Heart left ventricle (tissue), 16 donors: Measurements from ENCODE around the gene SND1. TPM values are rescaled to one million over a fixed set of nuclear protein-coding genes. Genes with fewer than 3 reads are reported as not detected.

ENCODE experiments used
- ATAC-seq, 4 donors: fragments of 200-7000 bp; cut with Tn5 transposase; one replicate each; pipeline ENCODE4 v1.9.1; 2020 to 2022; ENCODE audit warnings: moderate library complexity in 4 of 4, mild to moderate bottlenecking in 3 of 4, moderate number of reproducible peaks in 1 of 4
- DNase-seq, 5 donors: peaks; one replicate each; pipeline ENCODE4 v3.0.0-alpha.2; 2020
- H3K27ac ChIP-seq, 12 donors: fragments of 200-600 bp; sonication (generic) in 4 of 12; one replicate each; pipeline versions ENCODE4 v1.5.0 to v1.8.0; 2016 to 2022; ENCODE audit warnings: mild to moderate bottlenecking in 2 of 12
- H3K27me3 ChIP-seq, 9 donors: fragments of 200-600 bp; sonication (generic) in 2 of 9; one replicate each; pipeline versions ENCODE4 v1.5.1 to v1.8.0; 2016 to 2022; ENCODE audit warnings: mild to moderate bottlenecking in 3 of 9
- H3K36me3 ChIP-seq, 9 donors: fragments of 200-600 bp; sonication (generic) in 2 of 9; one replicate each; pipeline versions ENCODE4 v1.5.0 to v1.8.0; 2018 to 2022; ENCODE audit warnings: mild to moderate bottlenecking in 2 of 9
- H3K4me1 ChIP-seq, 12 donors: fragments of 200-600 bp; sonication (generic) in 4 of 12; one replicate each; pipeline versions ENCODE4 v1.5.0 to v1.8.0; 2016 to 2022; ENCODE audit warnings: mild to moderate bottlenecking in 3 of 12
- H3K4me3 ChIP-seq, 12 donors: fragments of 200-600 bp; sonication (generic) in 4 of 12; one replicate each; pipeline versions ENCODE4 v1.5.0 to v1.8.0; 2017 to 2022; ENCODE audit warnings: mild to moderate bottlenecking in 9 of 12, moderate library complexity in 4 of 12
- H3K9me3 ChIP-seq, 12 donors: fragments of 200-600 bp; sonication (generic) in 4 of 12; one replicate each; pipeline versions ENCODE4 v1.5.0 to v1.8.0; 2016 to 2022; ENCODE audit warnings: mild to moderate bottlenecking in 1 of 12
- POLR2A ChIP-seq, 2 donors: fragments of 450-650 bp; IDR thresholded peaks; one replicate each; pipeline ENCODE4 v1.6.1; 2017; ENCODE audit warnings: antibody characterized with exemption in 2 of 2, mild to moderate bottlenecking in 2 of 2, moderate library complexity in 2 of 2
- WGBS, 4 donors: extraction: QIAGEN DNeasy Blood & Tissue Kit in 2 of 4; methylation state at CpG; one replicate each; pipeline versions ENCODE4 v1.1.5 to v1.1.7; 2013 to 2018; 5-methylcytosine and 5-hydroxymethylcytosine counted together
- intact Hi-C, 10 donors: fragments of 100-400 bp; cut with DNase I; formaldehyde crosslinking; loops; one replicate each; pipeline versions ENCODE4 v1.11.1 to v1.14.2; 2022
- polyA plus RNA-seq, 2 donors: library from polyadenylated mRNA; stranded (reverse); fragments of 200-250 nt; gene quantifications; one replicate each; pipeline ENCODE4 v1.2.3, GENCODE V29; 2013
- total RNA-seq, 9 donors: library from RNA; depleted of rRNA in 2 of 9; stranded (reverse); fragments of >200 nt in 2 of 9; fragmentation: NEBNext Ultra II Directional in 3 of 9; extraction: Animal tissue kit (Norgen Biotek cat#: 25700) in 3 of 9; gene quantifications; one replicate each; pipeline versions ENCODE4 v1.1.0 to v1.2.4, GENCODE V29; 2016 to 2023
- TF ChIP-seq, protein P1 (sequence below), 12 donors: fragments of 200-600 bp; sonication (generic) in 4 of 12; IDR thresholded peaks; one replicate each; pipeline versions ENCODE4 v1.5.0 to v1.8.0; 2018 to 2022; ENCODE audit warnings: antibody characterized with exemption in 12 of 12, mild to moderate bottlenecking in 5 of 12
- donor health status: ischemic (EF 13 %, LVEDD 7.1; RV severe dilation, severe dysfunction).
- donor health status: healthy with polysubstance abuse.
- donor health status: DM: no; HTN: yes; CAD: no.
- donor health status: DM: no; HTN: no; CAD: no.
- donor health status: ischemic (EF 25% LVEDD 6.9; RV normal size, moderate dysfunction).
- donor health status: ischemic (EF 25% LVEDD 5.7; RV mildly dilated, moderate dysfunction).
- donor health status: healthy.
- donor health status: DM: yes; HTN: yes; CAD: no.
- donor health status: ischemic (EF 35%, LVEDD 5.7; RV mildly dilated, moderate dysfunction).
- donor health status: nonischemic (EF 11% LVEDD 7.7; RV severe dilation, severe dysfunction).
- donor health status: DM: yes; HTN: yes; CAD: no.
- donor health status: PGD.
- donor health status: ischemic (EF 29% LVEDD 5.4; RV normal size, mild dysfunction).
- donor health status: nonischemic (EF 23%, LVEDD 6.1; RV moderate dilation, normal function).

The SND1 gene
- total and polyA plus RNA-seq, 11 donors: 45.6 to 115 (median 76.3) TPM

DNA sequence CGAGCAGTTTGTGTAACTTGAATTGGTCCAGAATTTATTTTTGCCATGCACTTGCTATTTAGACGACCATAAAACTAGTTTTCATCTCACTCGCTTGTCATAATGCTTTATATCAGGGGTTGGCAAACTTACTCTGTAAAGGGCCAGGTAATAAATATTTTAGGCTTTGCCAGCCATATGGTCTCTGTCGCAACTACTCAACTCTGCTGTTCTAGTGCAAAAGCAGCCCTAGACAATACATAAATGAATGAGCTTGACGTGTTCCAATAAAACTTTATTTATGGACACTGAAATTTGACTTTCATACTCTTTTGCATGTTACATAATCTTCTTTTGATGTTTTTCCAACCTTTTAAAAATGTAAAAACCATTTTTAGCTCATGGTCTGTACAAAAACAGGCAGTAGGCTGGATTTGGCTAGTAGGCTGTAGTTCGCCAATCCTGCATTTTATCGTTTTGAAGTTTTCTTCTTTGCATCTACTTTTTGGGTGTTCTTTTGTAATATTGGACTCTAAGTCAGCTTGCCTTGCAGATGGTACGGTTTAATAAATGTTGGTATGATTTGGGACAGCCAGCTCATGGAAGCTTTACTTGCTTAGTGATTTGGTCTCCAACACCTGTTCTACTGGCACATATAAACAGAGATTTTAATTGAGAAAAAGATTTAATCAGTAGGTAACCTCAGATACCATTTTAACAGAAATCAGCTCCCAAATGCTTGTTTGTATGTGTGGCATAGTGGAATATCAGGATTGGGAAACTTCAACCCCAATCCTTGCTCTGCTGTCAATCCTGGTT is 25.6 kb downstream of the SND1 start:
- peak overlapping the region in 1 of 12 donors; percentile 0 for H3K27ac ChIP-seq
- 95 to 97% (median 97%) methylated on average over 8 of the region's 8 CpGs for WGBS, 4 donors
- no peak for TF ChIP-seq POLR2A (IDR thresholded peaks at IDR 0.05)
- TF ChIP-seq, protein P1, sequence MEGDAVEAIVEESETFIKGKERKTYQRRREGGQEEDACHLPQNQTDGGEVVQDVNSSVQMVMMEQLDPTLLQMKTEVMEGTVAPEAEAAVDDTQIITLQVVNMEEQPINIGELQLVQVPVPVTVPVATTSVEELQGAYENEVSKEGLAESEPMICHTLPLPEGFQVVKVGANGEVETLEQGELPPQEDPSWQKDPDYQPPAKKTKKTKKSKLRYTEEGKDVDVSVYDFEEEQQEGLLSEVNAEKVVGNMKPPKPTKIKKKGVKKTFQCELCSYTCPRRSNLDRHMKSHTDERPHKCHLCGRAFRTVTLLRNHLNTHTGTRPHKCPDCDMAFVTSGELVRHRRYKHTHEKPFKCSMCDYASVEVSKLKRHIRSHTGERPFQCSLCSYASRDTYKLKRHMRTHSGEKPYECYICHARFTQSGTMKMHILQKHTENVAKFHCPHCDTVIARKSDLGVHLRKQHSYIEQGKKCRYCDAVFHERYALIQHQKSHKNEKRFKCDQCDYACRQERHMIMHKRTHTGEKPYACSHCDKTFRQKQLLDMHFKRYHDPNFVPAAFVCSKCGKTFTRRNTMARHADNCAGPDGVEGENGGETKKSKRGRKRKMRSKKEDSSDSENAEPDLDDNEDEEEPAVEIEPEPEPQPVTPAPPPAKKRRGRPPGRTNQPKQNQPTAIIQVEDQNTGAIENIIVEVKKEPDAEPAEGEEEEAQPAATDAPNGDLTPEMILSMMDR (IDR thresholded peaks at IDR 0.05): no peak
- intact Hi-C loops: no loop called here
- H3K36me3 ChIP-seq: peaks cover 0 to 12% (median 6%) of the 10 kb centered on the region in 9 donors
- no peaks in the 10 kb centered on the region for H3K27me3 ChIP-seq
- H3K4me1 ChIP-seq: peaks cover 0 to 11% (median 1%) of the 10 kb centered on the region in 12 donors
- peaks cover 0 to 13% (median 0%) of the 10 kb centered on the region in 12 donors for H3K9me3 ChIP-seq
- DNase-seq (no peak), ATAC-seq (no peak)
- H3K4me3 ChIP-seq: no peak overlapping the region

DNA sequence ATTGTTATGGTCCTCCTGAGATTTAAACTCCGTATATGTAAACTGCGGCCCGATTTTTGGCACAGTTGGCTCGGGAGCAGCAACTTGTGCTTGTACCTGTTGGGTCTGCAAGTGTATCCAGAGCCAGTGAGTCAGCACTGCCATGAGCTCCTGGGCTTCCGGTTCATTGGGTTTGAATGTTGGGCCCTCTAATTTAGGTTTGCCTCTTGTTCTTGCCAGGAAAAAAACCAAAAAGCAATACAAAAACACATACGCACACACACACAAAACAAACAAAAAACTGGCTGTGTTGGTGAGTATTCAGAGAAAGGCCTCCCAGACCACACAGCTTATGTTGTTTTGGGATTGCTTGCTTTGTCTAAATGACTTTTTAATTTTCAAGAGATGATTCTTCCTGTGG is 26.3 kb downstream of the SND1 start:
- TF ChIP-seq, protein P1 (IDR thresholded peaks at IDR 0.05): no peak
- TF ChIP-seq POLR2A (IDR thresholded peaks at IDR 0.05): no peak
- ATAC-seq: no peak

DNA sequence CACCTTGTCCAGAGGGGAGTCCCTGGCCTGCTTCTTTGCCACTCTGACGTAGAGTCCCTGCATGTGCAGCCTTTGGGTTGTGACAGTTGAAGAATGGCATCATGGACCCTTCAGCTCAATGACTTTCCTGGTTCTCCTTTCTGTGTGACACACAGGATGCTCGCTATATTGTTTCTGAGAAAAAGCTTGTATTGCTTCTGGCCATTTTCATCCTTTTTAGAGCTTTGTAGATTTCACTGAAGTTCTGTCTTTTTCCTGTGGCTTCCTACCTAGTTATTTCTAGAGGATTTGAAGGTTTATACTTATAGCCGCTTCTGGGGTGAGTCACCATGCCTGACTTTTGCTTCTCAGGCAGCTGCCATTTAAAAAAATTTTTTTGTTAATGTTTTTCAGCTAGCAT is 27.0 kb downstream of the SND1 start:
- intact Hi-C loops: no loop called here
- H3K27me3 ChIP-seq: no peaks in the 10 kb centered on the region
- H3K9me3 ChIP-seq: peaks cover 0 to 13% (median 0%) of the 10 kb centered on the region in 12 donors
- no peak overlapping the region for H3K4me3 ChIP-seq
- H3K4me1 ChIP-seq: peaks cover 0 to 19% (median 5%) of the 10 kb centered on the region in 12 donors
- 88 to 94% (median 94%) methylated on average over 3 of the region's 3 CpGs for WGBS, 4 donors
- no peak overlapping the region for H3K27ac ChIP-seq
- DNase-seq (no peak), ATAC-seq (no peak)
- peaks cover 0 to 12% (median 6%) of the 10 kb centered on the region in 9 donors for H3K36me3 ChIP-seq
- no peak for TF ChIP-seq POLR2A (IDR thresholded peaks at IDR 0.05)
- TF ChIP-seq, protein P1 (IDR thresholded peaks at IDR 0.05): no peak

More for the DNA sequence above, 26.3 kb downstream of the SND1 start:
- no peak for DNase-seq
- no peaks in the 10 kb centered on the region for H3K27me3 ChIP-seq
- H3K36me3 ChIP-seq: peaks cover 0 to 12% (median 6%) of the 10 kb centered on the region in 9 donors
- H3K4me3 ChIP-seq: no peak overlapping the region
- peak overlapping the region in 1 of 12 donors; percentile 0 for H3K27ac ChIP-seq
- WGBS, 4 donors: 92 to 98% (median 94%) methylated on average over 6 of the region's 6 CpGs
- H3K9me3 ChIP-seq: peaks cover 0 to 13% (median 0%) of the 10 kb centered on the region in 12 donors
- peaks cover 0 to 13% (median 4%) of the 10 kb centered on the region in 12 donors for H3K4me1 ChIP-seq
- intact Hi-C loops: no loop called here

GRCh38 chr7:127680983-127681382 is 29.0 kb downstream of the SND1 start:
- DNase-seq (no peak), ATAC-seq (no peak)
- Histone ChIP-seq H3K36me3 (peaks cover 0 to 12% (median 4%) of the 10 kb centered on the region in 9 donors), H3K4me3 (no peak overlapping the region), H3K27ac (no peak overlapping the region), H3K4me1 (peaks cover 0 to 39% (median 15%) of the 10 kb centered on the region in 12 donors), H3K27me3 (no peaks in the 10 kb centered on the region), H3K9me3 (peaks cover 0 to 13% (median 0%) of the 10 kb centered on the region in 12 donors)
- TF ChIP-seq POLR2A (IDR thresholded peaks at IDR 0.05): no peak
- TF ChIP-seq, protein P1 (IDR thresholded peaks at IDR 0.05): no peak
- WGBS, 4 donors: 96 to 97% (median 96%) methylated on average over 3 of the region's 3 CpGs
- intact Hi-C loops: no loop called here
